Muscle layer of colon (tissue), 2 donors: ENCODE data around the gene ZP1.

Experiments used
- H3K27ac ChIP-seq: one replicate; pipeline ENCODE4 v1.7.0; 2013; ENCODE audit warnings: low read depth, mild to moderate bottlenecking, low read length, moderate library complexity
- H3K27me3 ChIP-seq, 2 donors: one replicate each; pipeline ENCODE4 v1.7.0; 2013; ENCODE audit warnings: low read length in 2 of 2, mild to moderate bottlenecking in 2 of 2; ENCODE audit not compliant: insufficient read depth in 2 of 2, control insufficient read depth in 1 of 2
- H3K36me3 ChIP-seq: one replicate; pipeline ENCODE4 v1.7.0; 2013; ENCODE audit warnings: mild to moderate bottlenecking, low read length; ENCODE audit not compliant: insufficient read depth
- H3K4me1 ChIP-seq: one replicate; pipeline ENCODE4 v1.7.0; 2013; ENCODE audit warnings: mild to moderate bottlenecking, low read length; ENCODE audit not compliant: insufficient read depth
- H3K4me3 ChIP-seq, 2 donors: one replicate each; pipeline ENCODE4 v1.7.0; 2013; ENCODE audit warnings: low read length in 2 of 2, low read depth in 1 of 2, mild to moderate bottlenecking in 1 of 2, moderate library complexity in 1 of 2
- H3K9ac ChIP-seq: one replicate; pipeline ENCODE4 v1.7.0; 2013; ENCODE audit warnings: low read length
- H3K9me3 ChIP-seq: one replicate; pipeline ENCODE4 v1.7.0; 2013; ENCODE audit warnings: mild to moderate bottlenecking, low read length
- donor health status: abdominal sarcoma.
- donor health status: Adenocarcinoma of cecum.

Gene ZP1

DNA sequence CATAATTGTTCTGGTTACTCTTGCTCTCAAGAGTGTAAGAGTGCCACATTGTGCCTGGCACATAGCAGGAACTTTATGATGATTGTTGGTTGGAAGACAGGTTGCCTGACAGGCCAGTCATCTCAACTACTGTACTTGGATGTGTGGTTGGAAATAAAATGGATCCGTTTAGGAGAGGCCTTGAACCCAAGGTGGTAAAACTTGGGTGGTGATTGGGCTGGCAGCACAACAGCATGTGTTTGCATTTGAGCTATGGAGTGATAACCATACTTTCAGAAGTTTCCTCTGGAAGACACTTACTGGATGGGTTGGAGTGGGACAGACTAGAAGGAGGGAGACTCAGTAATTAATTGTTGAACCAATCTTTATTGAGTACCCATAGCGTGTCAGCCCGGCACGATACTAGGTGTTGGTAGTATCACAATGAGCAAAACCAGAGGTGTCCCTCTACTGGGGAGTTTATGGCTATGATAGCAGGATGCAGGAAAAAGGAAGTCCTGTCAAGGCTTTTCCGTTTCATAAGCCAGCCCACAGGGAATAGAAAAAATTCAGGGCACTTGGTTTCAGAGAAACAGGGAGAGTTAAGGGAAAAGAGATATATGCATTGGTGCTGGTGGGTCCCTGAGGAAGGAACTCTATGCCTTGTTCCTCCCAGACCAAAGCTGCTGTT lies 43.5 kb downstream of the ZP1 start:
- no peak overlapping the region for H3K27ac ChIP-seq

DNA sequence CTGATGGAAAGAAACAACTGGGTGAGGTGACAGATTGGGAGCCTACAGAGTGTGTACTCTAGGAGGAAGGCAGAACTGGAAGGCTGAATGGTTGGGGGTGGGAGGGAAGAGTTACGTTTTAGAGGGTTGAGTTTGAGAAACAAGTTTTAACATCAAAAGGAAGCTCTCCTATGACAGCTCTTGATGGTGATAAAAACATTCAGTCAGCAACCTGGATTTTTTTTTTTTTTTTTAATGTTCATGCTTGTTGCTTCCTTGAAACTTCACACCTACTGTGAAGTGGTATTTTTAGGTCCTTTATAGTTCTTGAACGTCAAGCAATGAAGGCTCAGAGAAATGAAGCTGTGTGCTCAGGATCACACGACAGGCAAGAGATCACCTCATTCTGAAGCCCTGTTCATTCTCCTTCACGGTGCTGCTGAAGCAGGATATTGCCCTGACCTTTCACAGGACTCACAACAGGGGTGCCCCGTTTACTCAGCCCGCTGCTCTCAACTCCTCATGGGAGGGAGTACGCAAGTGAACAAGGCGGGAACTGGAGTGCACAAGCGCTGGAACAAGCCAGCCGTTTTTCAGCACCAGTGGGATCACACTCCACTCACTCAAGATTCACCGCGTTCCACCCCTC lies 45.0 kb downstream of the ZP1 start:
- Histone ChIP-seq H3K9ac (no peak overlapping the region), H3K27me3 (no peaks in the 10 kb centered on the region), H3K4me3 (no peak overlapping the region), H3K27ac (no peak overlapping the region), H3K36me3 (no peaks in the 10 kb centered on the region), H3K9me3 (no peaks in the 10 kb centered on the region), H3K4me1 (peaks cover 15% of the 10 kb centered on the region)

More for the DNA sequence above, 43.5 kb downstream of the ZP1 start:
- H3K4me1 ChIP-seq = peaks cover 19% of the 10 kb centered on the region
- no peak overlapping the region for H3K4me3 ChIP-seq
- H3K9ac ChIP-seq = no peak overlapping the region
- no peaks in the 10 kb centered on the region for H3K27me3 ChIP-seq
- H3K36me3 ChIP-seq = no peaks in the 10 kb centered on the region
- H3K9me3 ChIP-seq = no peaks in the 10 kb centered on the region

DNA sequence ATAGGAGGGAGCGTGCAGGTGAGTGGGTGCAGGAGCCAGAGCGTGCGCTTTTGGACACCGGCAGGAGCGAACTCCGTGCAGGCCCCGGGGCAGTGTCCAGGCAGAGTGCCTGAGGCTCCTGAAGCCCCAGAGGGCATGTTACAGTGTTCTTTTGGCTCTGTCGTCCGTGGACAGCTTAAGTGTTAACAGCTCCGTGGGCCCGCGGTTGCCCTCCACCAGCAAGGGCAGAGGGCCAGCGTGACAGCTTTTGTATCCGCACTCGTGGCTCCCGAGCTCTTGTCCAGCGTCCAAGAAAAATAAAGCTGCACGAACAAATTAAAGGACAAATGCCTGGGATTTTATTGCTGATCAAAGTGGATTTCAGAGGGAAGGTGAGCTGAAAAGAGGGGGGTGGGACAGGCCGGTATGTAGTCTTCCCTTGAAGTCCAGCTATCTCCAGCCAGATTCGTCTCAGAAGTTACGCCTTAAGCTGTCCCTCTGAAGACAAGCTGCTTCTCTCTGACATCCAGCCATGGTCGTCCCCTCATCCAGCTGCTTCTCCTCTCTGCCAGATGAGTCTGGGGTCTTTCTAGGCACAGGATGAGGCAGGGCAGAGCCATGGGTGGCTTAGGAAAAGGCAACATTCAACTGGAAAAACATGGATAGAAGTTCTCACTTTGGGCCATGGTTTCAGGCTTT lies 45.6 kb downstream of the ZP1 start:
- peak overlapping the region in 1 of 2 donors; percentile 95 for H3K4me3 ChIP-seq

DNA sequence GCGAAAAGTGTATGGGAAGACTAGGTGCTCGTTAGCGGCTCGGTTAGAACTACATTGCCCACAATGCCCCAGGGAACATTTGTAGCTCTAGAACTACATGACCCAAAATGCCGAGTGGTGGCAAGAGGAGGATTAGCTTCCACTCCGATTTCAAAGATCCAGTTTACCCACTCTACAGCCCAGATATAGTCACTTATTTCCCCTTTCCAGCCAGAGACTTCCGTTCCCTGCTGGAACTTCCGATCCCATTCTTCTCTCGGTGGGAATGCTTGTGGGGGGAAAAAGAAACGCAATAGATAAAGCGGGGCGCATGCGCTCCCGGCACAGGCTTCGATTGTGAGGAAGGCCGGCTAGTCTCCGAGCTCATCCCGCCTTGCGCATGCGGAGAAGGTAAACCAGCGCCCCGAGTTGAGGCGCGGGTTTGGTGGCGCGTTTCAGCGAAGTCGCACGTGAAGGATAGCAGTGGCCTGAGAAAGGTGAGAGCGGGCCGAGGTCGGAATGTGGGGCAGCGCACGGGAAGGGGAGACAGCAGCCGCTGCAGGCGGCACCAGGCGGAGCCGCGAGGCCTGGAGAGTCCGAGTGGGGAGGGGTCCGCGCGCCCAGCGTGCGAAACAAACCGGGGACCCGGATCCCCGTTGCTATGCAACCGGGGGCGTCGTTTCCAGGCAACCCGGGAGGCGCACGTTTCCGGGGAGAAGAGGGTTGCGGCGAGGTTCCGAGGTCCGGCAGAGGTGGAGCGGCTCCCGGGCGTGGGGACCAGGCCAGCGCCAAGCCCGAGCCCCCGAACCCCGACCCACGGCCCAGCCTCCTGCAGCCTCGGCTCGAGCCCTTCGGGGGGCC lies 46.7 kb downstream of the ZP1 start, which contains the start of gene TMEM109:
Gene TMEM109, plus strand, starts transcription at position 366 of the 840 bp plus-strand sequence. CDS start 5,536 bp downstream, outside the sequence.
- Histone ChIP-seq H3K36me3 (no peaks in the 10 kb centered on the region), H3K9me3 (no peaks in the 10 kb centered on the region), H3K4me1 (peaks cover 15% of the 10 kb centered on the region), H3K27ac (peak within 1 kb of the TSS; percentile 98), H3K4me3 (peak within 1 kb of the TSS; percentile 66 to 95), H3K27me3 (no peaks in the 10 kb centered on the region), H3K9ac (peak within 1 kb of the TSS; percentile 88)

More for the DNA sequence above, 45.6 kb downstream of the ZP1 start:
- Histone ChIP-seq H3K36me3 (no peaks in the 10 kb centered on the region), H3K27ac (peak overlapping the region; percentile 98), H3K4me1 (peaks cover 15% of the 10 kb centered on the region), H3K9ac (peak overlapping the region; percentile 88), H3K27me3 (no peaks in the 10 kb centered on the region), H3K9me3 (no peaks in the 10 kb centered on the region)

DNA sequence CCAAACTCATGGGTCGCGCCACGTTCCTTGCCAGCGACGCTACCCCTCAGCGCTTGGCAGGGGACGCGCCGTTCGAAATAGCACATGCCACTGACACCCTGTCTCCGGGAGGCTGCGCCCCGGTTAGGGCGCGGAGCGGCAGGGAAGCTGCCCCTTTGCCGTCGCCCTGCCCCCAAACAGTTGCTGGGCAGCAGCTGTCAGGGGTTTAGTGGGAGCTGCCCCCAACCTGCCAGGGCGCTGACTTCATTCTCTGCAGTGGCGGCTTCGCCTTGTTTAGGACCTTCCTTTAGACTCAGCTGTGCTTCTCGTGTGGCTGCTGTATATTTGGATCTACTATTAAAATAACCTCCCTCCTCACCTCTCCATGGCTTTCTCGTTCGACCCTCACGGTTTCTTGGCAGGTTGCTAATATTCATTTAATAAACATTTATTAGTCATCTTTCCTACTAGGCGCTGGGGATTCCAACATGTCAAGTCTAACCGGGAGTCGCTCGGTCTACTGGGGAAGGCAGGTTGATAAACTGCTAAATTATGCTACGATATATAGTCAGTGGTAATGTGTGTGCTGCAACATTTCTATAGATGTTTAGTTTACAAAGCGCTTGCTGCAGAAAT lies 47.4 kb downstream of the ZP1 start:
- H3K36me3 ChIP-seq = peaks cover 4% of the 10 kb centered on the region
- no peaks in the 10 kb centered on the region for H3K27me3 ChIP-seq
- peak overlapping the region; percentile 98 for H3K27ac ChIP-seq
- H3K9ac ChIP-seq = peak overlapping the region; percentile 88
- H3K4me1 ChIP-seq = peaks cover 22% of the 10 kb centered on the region
- H3K9me3 ChIP-seq = no peaks in the 10 kb centered on the region
- H3K4me3 ChIP-seq = peak overlapping the region; percentile 66 to 95

DNA sequence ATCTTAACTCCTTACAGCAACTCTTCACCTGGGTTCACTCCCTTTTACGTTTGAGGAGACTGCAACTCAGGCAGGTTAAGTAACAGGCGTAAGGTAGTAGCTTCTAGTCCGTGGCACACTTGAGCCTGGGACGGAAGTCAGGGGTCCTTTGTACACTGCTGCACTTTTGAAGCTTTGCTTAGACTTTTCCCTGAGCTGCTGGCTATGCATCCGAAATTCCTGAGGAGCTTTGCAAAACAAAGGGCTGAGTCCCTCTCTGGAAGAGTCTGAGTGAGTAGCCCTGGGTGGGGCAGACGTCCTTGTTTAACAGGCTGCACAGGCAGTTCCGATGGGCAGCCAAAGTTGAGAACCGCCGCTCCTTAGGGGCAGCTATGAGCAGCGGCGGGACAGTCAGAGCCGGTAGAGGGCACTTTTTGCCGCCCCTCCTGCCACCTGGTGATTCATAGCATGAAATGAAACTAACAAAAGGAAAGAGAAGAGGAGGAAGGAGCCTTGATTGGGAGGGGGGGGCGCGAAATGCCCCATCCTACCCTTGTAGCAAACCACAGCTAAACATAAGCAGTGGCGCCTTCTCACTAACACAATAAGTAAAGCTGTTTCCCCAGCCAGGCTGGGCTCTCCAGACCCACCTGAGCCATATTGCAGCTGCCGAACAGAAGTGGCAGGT lies 48.0 kb downstream of the ZP1 start:
- peaks cover 10% of the 10 kb centered on the region for H3K36me3 ChIP-seq
- peak overlapping the region; percentile 98 for H3K27ac ChIP-seq
- peak overlapping the region; percentile 66 to 95 for H3K4me3 ChIP-seq
- peaks cover 26% of the 10 kb centered on the region for H3K4me1 ChIP-seq
- H3K9me3 ChIP-seq = no peaks in the 10 kb centered on the region
- no peaks in the 10 kb centered on the region for H3K27me3 ChIP-seq
- peak overlapping the region; percentile 88 for H3K9ac ChIP-seq

DNA sequence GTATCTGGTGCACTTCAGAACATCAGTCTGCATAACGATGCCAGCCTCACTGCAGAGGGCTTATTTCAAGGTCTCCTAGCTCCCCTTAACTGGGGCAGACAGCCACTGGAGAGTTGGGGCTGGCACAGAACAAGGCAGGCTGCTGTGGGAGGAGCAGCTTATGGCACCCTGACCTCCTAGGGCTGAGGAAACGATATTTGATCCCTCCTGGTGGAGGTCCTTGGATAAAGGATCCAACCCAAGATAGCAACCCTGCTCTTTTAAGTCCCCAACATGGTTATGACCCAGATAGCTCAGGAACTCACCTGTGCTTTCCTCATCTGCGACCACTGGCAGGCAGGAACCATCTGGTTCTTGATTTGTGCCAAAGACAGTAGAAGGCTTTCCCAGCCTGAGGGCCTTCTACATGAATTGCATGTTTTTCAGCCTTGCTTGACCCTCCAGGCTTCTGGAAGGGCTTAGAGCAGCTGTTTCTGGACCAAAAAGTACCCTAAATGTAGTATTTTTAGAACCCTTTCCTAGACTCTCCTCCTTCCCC lies 49.4 kb downstream of the ZP1 start:
- Histone ChIP-seq H3K9ac (no peak overlapping the region), H3K4me1 (peaks cover 26% of the 10 kb centered on the region), H3K27me3 (no peaks in the 10 kb centered on the region), H3K27ac (no peak overlapping the region), H3K36me3 (peaks cover 24% of the 10 kb centered on the region), H3K9me3 (peaks cover 2% of the 10 kb centered on the region), H3K4me3 (no peak overlapping the region)

DNA sequence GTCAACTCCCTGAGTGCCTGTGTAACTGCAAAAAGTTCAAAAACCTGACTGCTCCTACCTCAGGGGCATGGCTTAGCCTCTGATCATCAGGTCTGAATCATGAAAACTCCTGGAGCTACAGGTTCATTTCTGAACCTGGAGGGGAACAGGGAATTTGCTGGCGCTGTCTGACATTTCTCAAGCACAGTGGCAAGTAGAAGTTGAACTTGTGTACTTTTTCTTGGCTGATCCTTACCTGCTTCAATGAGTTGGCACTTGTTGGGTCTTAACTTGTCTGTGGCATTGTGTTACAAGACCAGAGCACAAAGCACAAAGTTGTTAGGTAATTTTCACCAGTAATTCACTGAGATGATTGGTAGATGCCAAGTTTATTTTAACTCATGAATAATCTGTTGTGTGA lies 49.9 kb downstream of the ZP1 start:
- Histone ChIP-seq H3K4me1 (peaks cover 26% of the 10 kb centered on the region), H3K9ac (no peak overlapping the region), H3K9me3 (peaks cover 2% of the 10 kb centered on the region), H3K36me3 (peaks cover 29% of the 10 kb centered on the region), H3K27me3 (no peaks in the 10 kb centered on the region), H3K27ac (no peak overlapping the region), H3K4me3 (no peak overlapping the region)

DNA sequence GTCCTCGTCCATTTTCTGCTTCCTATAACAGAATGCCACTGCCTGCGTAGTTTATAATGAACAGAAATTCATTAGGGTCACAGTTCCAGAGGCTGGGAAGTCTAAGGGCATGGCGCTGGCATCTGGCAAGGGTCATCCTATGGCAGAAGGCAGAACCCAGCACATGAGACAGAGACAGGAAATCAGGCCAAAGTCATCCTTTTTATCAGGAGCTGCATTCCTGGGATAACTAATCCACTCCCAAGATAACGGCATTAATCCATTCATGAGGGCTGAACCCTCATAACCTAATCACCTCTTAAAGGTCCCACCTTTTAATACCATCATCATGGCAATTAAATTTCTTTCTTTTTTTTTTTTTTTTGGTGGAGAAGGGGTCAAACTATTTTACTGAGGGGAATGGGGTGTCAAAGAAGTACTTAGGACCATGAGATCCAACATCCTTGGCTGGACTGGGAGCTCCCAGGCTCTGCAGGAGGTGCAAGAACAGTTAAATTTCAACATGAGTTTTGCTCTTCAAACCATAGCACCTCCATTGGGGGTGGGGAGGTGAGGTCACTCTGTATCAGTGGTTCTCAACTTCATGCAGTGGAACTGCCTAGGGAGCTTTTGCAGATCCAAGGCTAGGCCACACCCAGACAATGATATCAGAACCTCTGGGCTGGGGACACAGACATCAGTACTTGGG lies 51.1 kb downstream of the ZP1 start:
- peaks cover 40% of the 10 kb centered on the region for H3K36me3 ChIP-seq
- H3K9ac ChIP-seq = no peak overlapping the region
- H3K9me3 ChIP-seq = peaks cover 2% of the 10 kb centered on the region
- no peaks in the 10 kb centered on the region for H3K27me3 ChIP-seq
- H3K4me1 ChIP-seq = peaks cover 21% of the 10 kb centered on the region
- no peak overlapping the region for H3K27ac ChIP-seq
- H3K4me3 ChIP-seq = no peak overlapping the region

DNA sequence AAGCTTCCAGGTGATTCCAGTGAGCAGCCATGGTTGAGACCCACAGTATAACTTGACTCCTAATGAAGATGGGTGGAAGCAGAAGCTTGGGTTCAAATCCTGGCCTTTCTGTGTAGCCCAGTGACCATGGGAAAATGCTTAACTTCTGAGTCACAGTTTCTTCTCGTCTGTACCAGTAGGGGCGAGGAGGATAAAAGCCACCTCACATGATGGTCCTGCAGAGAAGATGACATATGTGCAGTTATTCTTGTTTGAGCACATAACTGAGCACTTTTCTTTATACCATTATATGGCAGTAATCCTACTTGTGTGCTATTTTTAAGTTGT lies 51.6 kb downstream of the ZP1 start:
- H3K4me1 ChIP-seq = peaks cover 24% of the 10 kb centered on the region
- peaks cover 0 to 4% of the 10 kb centered on the region in 2 donors for H3K27me3 ChIP-seq
- H3K27ac ChIP-seq = no peak overlapping the region
- no peak overlapping the region for H3K4me3 ChIP-seq
- peaks cover 2% of the 10 kb centered on the region for H3K9me3 ChIP-seq
- peaks cover 41% of the 10 kb centered on the region for H3K36me3 ChIP-seq
- no peak overlapping the region for H3K9ac ChIP-seq
